Osteocyte (in vitro differentiated cells): Measurements from ENCODE around the gene COPS4. TPM values are rescaled to one million over a fixed set of nuclear protein-coding genes. Genes with fewer than 3 reads are reported as not detected.
"Not testable (repeated sequence)": the region's sequence is repeated elsewhere in the genome, so short reads cannot be mapped to it uniquely, and the experiment has no call there.

Experiments used
- DNase-seq: peaks from one replicate; pipeline ENCODE4 v3.0.0; 2021; ENCODE audit warnings: mixed read lengths; ENCODE audit not compliant: unreplicated experiment; ENCODE audit errors: extremely low spot score
- H3K27ac Mint-ChIP-seq: one replicate; pipeline ENCODE4 v1.8.0; 2021; ENCODE audit warnings: mild to moderate bottlenecking, mixed read lengths; ENCODE audit not compliant: unreplicated experiment
- H3K27me3 Mint-ChIP-seq: one replicate; pipeline ENCODE4 v1.8.0; 2021; ENCODE audit warnings: mixed read lengths; ENCODE audit not compliant: unreplicated experiment
- H3K36me3 Mint-ChIP-seq: one replicate; pipeline ENCODE4 v1.8.0; 2021; ENCODE audit warnings: mixed read lengths; ENCODE audit not compliant: unreplicated experiment
- H3K4me1 Mint-ChIP-seq: one replicate; pipeline ENCODE4 v1.8.0; 2021; ENCODE audit warnings: mixed read lengths; ENCODE audit not compliant: unreplicated experiment
- H3K4me3 Mint-ChIP-seq: one replicate; pipeline ENCODE4 v1.8.0; 2021; ENCODE audit warnings: mild to moderate bottlenecking, moderate library complexity, mixed read lengths; ENCODE audit not compliant: unreplicated experiment
- H3K9me3 Mint-ChIP-seq: one replicate; pipeline ENCODE4 v1.8.0; 2021; ENCODE audit warnings: mixed read lengths; ENCODE audit not compliant: unreplicated experiment
- CTCF ChIP-seq: fragments of 200-600 bp; sonication (generic); IDR thresholded peaks from 2 replicates; pipeline ENCODE4 v1.5.0; 2021; ENCODE audit warnings: antibody characterized with exemption, mild to moderate bottlenecking, moderate library complexity
- total RNA-seq: library from RNA; stranded (reverse); gene quantifications from 2 replicates; pipeline ENCODE4 v1.2.1, GENCODE V29; 2021

Gene COPS4
- total RNA-seq, 1 donor from 2014 or later, result 38.5 TPM

- no peaks in the 10 kb centered on the region for H3K9me3 Mint-ChIP-seq
- no peak overlapping the region for H3K27ac Mint-ChIP-seq
- no peaks in the 10 kb centered on the region for H3K36me3 Mint-ChIP-seq
- DNase-seq, result no peak
- H3K27me3 Mint-ChIP-seq, result no peaks in the 10 kb centered on the region
- H3K4me3 Mint-ChIP-seq, result no peak overlapping the region
- TF ChIP-seq CTCF, result no peak
- peaks cover 4% of the 10 kb centered on the region for H3K4me1 Mint-ChIP-seq
Observed at GRCh38 chr4:82998898-82999297, 36.1 kb upstream of the COPS4 start.

GRCh38 chr4:83002329-83002728, 32.7 kb upstream of the COPS4 start:
- Mint-ChIP-seq H3K4me3 (no peak overlapping the region), H3K27me3 (no peaks in the 10 kb centered on the region), H3K36me3 (no peaks in the 10 kb centered on the region), H3K4me1 (peaks cover 6% of the 10 kb centered on the region), H3K9me3 (no peaks in the 10 kb centered on the region), H3K27ac (no peak overlapping the region)
- no peak for DNase-seq
- TF ChIP-seq CTCF, result no peak

GRCh38 chr4:83003044-83003791, 31.8 kb upstream of the COPS4 start:
- not testable (repeated sequence) for H3K27ac Mint-ChIP-seq, H3K4me3 Mint-ChIP-seq, H3K36me3 Mint-ChIP-seq, H3K4me1 Mint-ChIP-seq, H3K9me3 Mint-ChIP-seq, DNase-seq, H3K27me3 Mint-ChIP-seq

- H3K4me3 Mint-ChIP-seq, result peak overlapping the region; percentile 88
- no peaks in the 10 kb centered on the region for H3K9me3 Mint-ChIP-seq
- H3K4me1 Mint-ChIP-seq, result peaks cover 40% of the 10 kb centered on the region
- TF ChIP-seq CTCF, result no peak
- H3K36me3 Mint-ChIP-seq, result no peaks in the 10 kb centered on the region
- H3K27ac Mint-ChIP-seq, result peak overlapping the region; percentile 97
- H3K27me3 Mint-ChIP-seq, result no peaks in the 10 kb centered on the region
- DNase-seq, result no peak
Observed at GRCh38 chr4:83009529-83009928, 25.5 kb upstream of the COPS4 start.

GRCh38 chr4:83010111-83010521, 24.9 kb upstream of the COPS4 start:
- peak overlapping the region; percentile 88 for H3K4me3 Mint-ChIP-seq
- H3K27me3 Mint-ChIP-seq, result no peaks in the 10 kb centered on the region
- DNase-seq, result no peak
- H3K36me3 Mint-ChIP-seq, result no peaks in the 10 kb centered on the region
- peaks cover 40% of the 10 kb centered on the region for H3K4me1 Mint-ChIP-seq
- TF ChIP-seq CTCF, result no peak
- H3K27ac Mint-ChIP-seq, result peak overlapping the region; percentile 97
- no peaks in the 10 kb centered on the region for H3K9me3 Mint-ChIP-seq
